ELF-1 (cell line): ENCODE results near the gene LTO1.
A peak's percentile ranks its signal among the peaks of the same experiment; 100 is the strongest.

Source experiments
- DNase-seq: peaks from one replicate; pipeline ENCODE4 v3.0.0-alpha.2; 2016; ENCODE audit warnings: low read depth, low spot score

Gene LTO1

GRCh38 chr11:69674886-69675714 lies at the start of gene LTO1:
Gene LTO1 (minus strand): TSS chr11:69675353. CDS start chr11:69675239, 114 bp downstream.
- DNase-seq: peak; percentile 99

GRCh38 chr11:69721745-69722144 lies 46.6 kb upstream of the LTO1 start:
- DNase-seq: peak; percentile 54

GRCh38 chr11:69721106-69721505 lies 46.0 kb upstream of the LTO1 start:
- DNase-seq: no peak

GRCh38 chr11:69718912-69719311 lies 43.8 kb upstream of the LTO1 start:
- DNase-seq: no peak

GRCh38 chr11:69718147-69718546 lies 43.0 kb upstream of the LTO1 start:
- DNase-seq: peak; percentile 91

- DNase-seq: no peak
Measured at GRCh38 chr11:69716891-69717747, 42.0 kb upstream of the LTO1 start.

- no peak for DNase-seq
Measured at GRCh38 chr11:69716099-69716498, 40.9 kb upstream of the LTO1 start.

- DNase-seq: no peak
Measured at GRCh38 chr11:69715446-69715845, 40.3 kb upstream of the LTO1 start.

GRCh38 chr11:69711822-69712801 lies 37.0 kb upstream of the LTO1 start:
- no peak for DNase-seq

- DNase-seq: peak; percentile 65
Measured at GRCh38 chr11:69708736-69709401, 33.7 kb upstream of the LTO1 start.

- no peak for DNase-seq
Measured at GRCh38 chr11:69707176-69707575, 32.0 kb upstream of the LTO1 start.

GRCh38 chr11:69705901-69706787 lies 31.0 kb upstream of the LTO1 start:
- DNase-seq: no peak

GRCh38 chr11:69705351-69705811 lies 30.2 kb upstream of the LTO1 start:
- peak; percentile 47 for DNase-seq

GRCh38 chr11:69704508-69705253 lies 29.5 kb upstream of the LTO1 start:
- DNase-seq: peak; percentile 95

- peak; percentile 55 for DNase-seq
Measured at GRCh38 chr11:69703768-69704507, 28.8 kb upstream of the LTO1 start, which contains the start of gene FGF19. Gene FGF19 (minus strand): TSS chr11:69704022. CDS start chr11:69703876, 146 bp downstream.

- no peak for DNase-seq
Measured at GRCh38 chr11:69703453-69703767, 28.3 kb upstream of the LTO1 start.

- peak; percentile 71 for DNase-seq
Measured at GRCh38 chr11:69702769-69703452, 27.8 kb upstream of the LTO1 start.

- peak; percentile 82 for DNase-seq
Measured at GRCh38 chr11:69702239-69702691, 27.1 kb upstream of the LTO1 start.
